Chondrocyte (in vitro differentiated cells): ENCODE measurements around the gene GIMAP5. TPM values are rescaled to one million over a fixed set of nuclear protein-coding genes. Genes with fewer than 3 reads are reported as not detected.

Experiments used
- DNase-seq: peaks from one replicate; pipeline ENCODE4 v3.0.0; 2021; ENCODE audit warnings: mixed read lengths, low spot score
- H3K27ac Mint-ChIP-seq: one replicate; pipeline ENCODE4 v1.8.0; 2021; ENCODE audit warnings: mild to moderate bottlenecking, moderate library complexity, mixed read lengths; ENCODE audit not compliant: unreplicated experiment
- H3K27me3 Mint-ChIP-seq: 2 replicates; pipeline ENCODE4 v1.8.0; 2021; ENCODE audit warnings: low read depth, mixed read lengths
- H3K36me3 Mint-ChIP-seq: 2 replicates; pipeline ENCODE4 v1.8.0; 2021; ENCODE audit warnings: low read depth, mixed read lengths
- H3K4me1 Mint-ChIP-seq: 2 replicates; pipeline ENCODE4 v1.8.0; 2021; ENCODE audit warnings: low read depth, mild to moderate bottlenecking, mixed read lengths
- H3K4me3 Mint-ChIP-seq: one replicate; pipeline ENCODE4 v1.8.0; 2021; ENCODE audit warnings: mild to moderate bottlenecking, moderate library complexity, mixed read lengths; ENCODE audit not compliant: unreplicated experiment
- H3K9me3 Mint-ChIP-seq: 2 replicates; pipeline ENCODE4 v1.8.0; 2021; ENCODE audit warnings: low read depth, mixed read lengths
- CTCF ChIP-seq: fragments of 200-600 bp; sonication (generic); IDR thresholded peaks from 2 replicates; pipeline ENCODE4 v1.5.0; 2021; ENCODE audit warnings: antibody characterized with exemption, mild to moderate bottlenecking, moderate library complexity
- total RNA-seq: library from RNA; stranded (reverse); gene quantifications from 3 replicates; pipeline ENCODE4 v1.2.1, GENCODE V29; 2021

GIMAP5 gene
- total RNA-seq, 1 donor from 2014 or later = not detected

GRCh38 chr7:150745086-150745485, 7.9 kb downstream of the GIMAP5 start:
- DNase-seq = no peak
- H3K4me1 Mint-ChIP-seq = no peaks in the 10 kb centered on the region
- no peak for TF ChIP-seq CTCF
- peaks cover 3% of the 10 kb centered on the region for H3K9me3 Mint-ChIP-seq
- no peak overlapping the region for H3K4me3 Mint-ChIP-seq
- H3K27ac Mint-ChIP-seq = no peak overlapping the region
- peaks cover 9% of the 10 kb centered on the region for H3K27me3 Mint-ChIP-seq
- no peaks in the 10 kb centered on the region for H3K36me3 Mint-ChIP-seq

- Mint-ChIP-seq H3K36me3 (no peaks in the 10 kb centered on the region), H3K27ac (no peak overlapping the region), H3K4me3 (no peak overlapping the region), H3K9me3 (no peaks in the 10 kb centered on the region), H3K4me1 (no peaks in the 10 kb centered on the region), H3K27me3 (peaks cover 5% of the 10 kb centered on the region)
- no peak for TF ChIP-seq CTCF
- no peak for DNase-seq
These were observed 8.7 kb downstream of the GIMAP5 start for GRCh38 chr7:150745876-150746275.

GRCh38 chr7:150746921-150747320, 9.7 kb downstream of the GIMAP5 start:
- Mint-ChIP-seq H3K27me3 (peaks cover 3% of the 10 kb centered on the region), H3K4me1 (no peaks in the 10 kb centered on the region), H3K9me3 (no peaks in the 10 kb centered on the region), H3K36me3 (no peaks in the 10 kb centered on the region), H3K4me3 (no peak overlapping the region), H3K27ac (no peak overlapping the region)
- DNase-seq = no peak
- no peak for TF ChIP-seq CTCF

- peaks cover 4% of the 10 kb centered on the region for H3K27me3 Mint-ChIP-seq
- no peak for DNase-seq
- H3K4me3 Mint-ChIP-seq = no peak overlapping the region
- H3K9me3 Mint-ChIP-seq = no peaks in the 10 kb centered on the region
- TF ChIP-seq CTCF = no peak
- no peak overlapping the region for H3K27ac Mint-ChIP-seq
- H3K36me3 Mint-ChIP-seq = no peaks in the 10 kb centered on the region
- no peaks in the 10 kb centered on the region for H3K4me1 Mint-ChIP-seq
These were observed 11.2 kb downstream of the GIMAP5 start for GRCh38 chr7:150748376-150748775.

- Mint-ChIP-seq H3K4me3 (no peak overlapping the region), H3K9me3 (no peaks in the 10 kb centered on the region), H3K27me3 (peaks cover 7% of the 10 kb centered on the region), H3K36me3 (no peaks in the 10 kb centered on the region), H3K4me1 (no peaks in the 10 kb centered on the region), H3K27ac (no peak overlapping the region)
- DNase-seq = no peak
- no peak for TF ChIP-seq CTCF
These were observed 14.5 kb downstream of the GIMAP5 start for GRCh38 chr7:150751702-150752101.
